Mesodermal cell (in vitro differentiated cells): ENCODE data around the gene RAP1GDS1.
"Not testable (repeated sequence)": the region's sequence is repeated elsewhere in the genome, so short reads cannot be mapped to it uniquely, and the experiment has no call there.

ENCODE experiments used
- H3K27ac ChIP-seq: 2 replicates; pipeline ENCODE4 v1.7.0; 2013; ENCODE audit warnings: mild to moderate bottlenecking, low read depth, low read length, moderate library complexity; ENCODE audit not compliant: severe bottlenecking
- H3K36me3 ChIP-seq: 2 replicates; pipeline ENCODE4 v1.7.1; 2013; ENCODE audit warnings: mild to moderate bottlenecking, low read length, moderate library complexity; ENCODE audit not compliant: control insufficient read depth, insufficient read depth
- H3K4me1 ChIP-seq: one replicate; pipeline ENCODE4 v1.7.1; 2013; ENCODE audit warnings: mild to moderate bottlenecking, low read length; ENCODE audit not compliant: insufficient read depth, control insufficient read depth, poor library complexity, severe bottlenecking
- H3K4me3 ChIP-seq: 2 replicates; pipeline ENCODE4 v1.7.0; 2013; ENCODE audit warnings: low read length, control low read depth, mild to moderate bottlenecking; ENCODE audit not compliant: insufficient read depth, poor library complexity, severe bottlenecking; ENCODE audit errors: extremely low read depth
- H3K9me3 ChIP-seq: 2 replicates; pipeline ENCODE4 v1.7.1; 2013; ENCODE audit warnings: mild to moderate bottlenecking, low read length, moderate library complexity; ENCODE audit not compliant: control insufficient read depth
- WGBS, 2 experiments: methylation state at CpG; one replicate each; pipeline ENCODE4 v1.1.5; 2013; ENCODE audit warnings: missing lambda C conversion rate in 2 of 2; ENCODE audit not compliant: insufficient coverage in 2 of 2; 5-methylcytosine and 5-hydroxymethylcytosine counted together

RAP1GDS1 gene

DNA sequence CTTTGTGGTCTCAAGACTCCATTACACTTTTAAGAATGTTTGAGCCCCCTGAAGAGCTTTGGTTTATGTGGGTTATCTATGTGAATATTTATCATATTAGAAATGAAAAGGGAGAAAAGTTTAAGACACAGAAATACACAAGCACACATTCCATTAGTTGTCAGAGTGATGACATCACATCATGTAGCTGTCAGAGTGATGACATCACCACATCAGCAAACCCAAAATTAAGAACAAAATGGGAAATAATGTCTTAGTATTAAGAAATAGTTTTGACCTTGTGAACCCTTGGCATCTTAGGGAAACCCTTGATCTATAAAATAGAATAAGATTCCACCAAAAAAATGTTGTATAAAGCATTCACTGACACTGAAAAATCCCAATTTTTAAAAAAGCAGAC is 201.3 kb downstream of the RAP1GDS1 start:
- Histone ChIP-seq H3K36me3 (no peaks in the 10 kb centered on the region), H3K27ac (no peak overlapping the region), H3K9me3 (no peaks in the 10 kb centered on the region), H3K4me1 (no peaks in the 10 kb centered on the region), H3K4me3 (no peak overlapping the region)

- Histone ChIP-seq H3K36me3 (peaks cover 21% of the 10 kb centered on the region), H3K9me3 (no peaks in the 10 kb centered on the region), H3K27ac (no peak overlapping the region), H3K4me3 (no peak overlapping the region), H3K4me1 (peaks cover 7% of the 10 kb centered on the region)
- WGBS, 2 experiments = 40 to 51% methylated on average over 5 to 8 of the region's 8 CpGs
These were observed 205.8 kb downstream of the RAP1GDS1 start for GRCh38 chr4:98466868-98467599.

DNA sequence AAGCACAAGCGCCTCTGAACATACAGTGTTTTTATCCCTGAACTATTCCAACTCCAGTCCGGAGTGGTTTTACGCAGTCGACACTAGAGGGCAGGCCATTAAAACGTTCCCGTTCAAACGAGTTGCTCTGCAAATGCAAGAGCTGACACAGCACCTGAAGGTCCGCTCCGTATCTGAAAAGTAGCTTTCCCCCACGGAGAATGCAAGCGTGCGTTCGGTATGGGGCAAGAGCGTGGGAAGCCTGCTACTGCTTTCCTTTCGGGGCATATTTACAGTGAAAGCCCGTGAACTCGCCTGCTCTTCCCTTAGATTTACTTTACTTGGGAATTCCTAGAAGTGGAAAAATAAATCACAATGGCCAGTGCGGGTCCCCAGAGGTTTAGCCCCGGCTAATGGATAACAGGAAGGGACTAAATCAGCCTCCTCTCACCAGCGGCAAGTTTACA is 206.5 kb downstream of the RAP1GDS1 start:
- peak overlapping the region; percentile 57 for H3K27ac ChIP-seq
- H3K36me3 ChIP-seq = peaks cover 27% of the 10 kb centered on the region
- no peaks in the 10 kb centered on the region for H3K9me3 ChIP-seq
- WGBS, 2 experiments = 5 to 12% methylated on average over 17 to 19 of the region's 20 CpGs
- H3K4me1 ChIP-seq = peaks cover 7% of the 10 kb centered on the region
- no peak overlapping the region for H3K4me3 ChIP-seq

DNA sequence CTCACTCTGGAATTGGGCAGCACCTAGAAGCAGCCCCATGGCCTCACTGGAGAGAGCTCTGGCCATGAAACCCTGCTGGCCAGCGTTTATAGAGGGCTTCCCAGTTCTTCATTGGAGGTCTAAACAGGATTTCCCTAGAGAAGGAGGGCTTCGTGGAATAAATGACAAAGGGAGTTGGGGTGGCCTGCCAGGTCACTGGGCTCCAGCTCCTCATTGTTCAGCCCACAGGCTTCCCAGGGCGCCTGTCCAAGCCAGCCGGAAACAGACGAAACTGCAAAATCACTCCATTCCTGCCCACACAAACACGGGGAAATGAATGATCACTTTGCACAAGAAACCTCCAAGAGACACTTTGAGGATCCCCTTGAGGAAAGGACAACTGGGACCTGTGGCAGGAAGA is 207.5 kb downstream of the RAP1GDS1 start:
- peaks cover 7% of the 10 kb centered on the region for H3K4me1 ChIP-seq
- no peak overlapping the region for H3K4me3 ChIP-seq
- WGBS, 2 experiments = 81 to 83% methylated on average over 2 to 3 of the region's 6 CpGs
- peak overlapping the region; percentile 53 for H3K27ac ChIP-seq
- peaks cover 35% of the 10 kb centered on the region for H3K36me3 ChIP-seq
- no peaks in the 10 kb centered on the region for H3K9me3 ChIP-seq

DNA sequence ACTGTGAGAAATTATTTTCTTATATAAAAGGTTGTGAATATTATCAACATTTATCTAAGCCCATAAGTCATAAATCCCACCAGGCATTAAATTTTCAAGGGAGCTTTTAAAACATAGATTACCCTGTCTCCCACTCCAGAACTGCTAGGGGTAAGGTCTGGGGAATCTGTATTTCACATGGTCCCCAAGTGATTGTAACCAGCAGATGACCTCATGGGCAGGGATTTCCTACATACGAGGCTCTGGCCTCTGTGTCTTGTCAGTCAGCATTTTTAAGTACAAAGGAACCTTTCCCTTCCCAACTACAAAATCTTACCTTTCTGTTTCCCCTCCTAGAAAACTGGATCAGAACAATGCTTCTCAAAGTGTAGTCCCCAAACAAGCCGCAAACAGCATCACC is 208.6 kb downstream of the RAP1GDS1 start:
- Histone ChIP-seq H3K27ac (peak overlapping the region; percentile 26), H3K36me3 (peaks cover 44% of the 10 kb centered on the region), H3K4me1 (peaks cover 7% of the 10 kb centered on the region), H3K9me3 (no peaks in the 10 kb centered on the region), H3K4me3 (no peak overlapping the region)
- WGBS, 2 experiments = 47 to 57% methylated on average over 1 to 2 of the region's 2 CpGs

DNA sequence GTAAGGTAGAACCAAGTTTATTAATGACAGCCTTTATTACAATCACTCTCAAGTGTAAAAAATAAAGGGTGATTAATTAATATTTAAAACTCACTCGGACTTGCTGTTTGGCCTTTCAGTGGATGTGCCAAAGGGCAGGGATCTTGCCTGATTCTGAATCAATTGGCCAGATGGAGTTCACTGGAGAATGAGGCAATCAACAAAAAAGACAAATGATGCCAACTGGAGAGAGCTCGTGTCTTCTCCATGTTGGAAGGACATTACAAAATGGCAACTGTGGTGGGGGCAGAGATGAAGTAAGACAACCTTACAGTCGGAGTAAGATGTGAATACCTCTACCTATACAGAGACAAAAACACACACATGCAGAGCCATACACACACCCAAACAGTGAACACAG is 209.2 kb downstream of the RAP1GDS1 start:
- Histone ChIP-seq H3K27ac (no peak overlapping the region), H3K4me1 (peaks cover 7% of the 10 kb centered on the region), H3K36me3 (peaks cover 50% of the 10 kb centered on the region), H3K9me3 (no peaks in the 10 kb centered on the region), H3K4me3 (no peak overlapping the region)
- no CpG with 5 or more reads among the region's 3 CpGs for WGBS, 2 experiments

DNA sequence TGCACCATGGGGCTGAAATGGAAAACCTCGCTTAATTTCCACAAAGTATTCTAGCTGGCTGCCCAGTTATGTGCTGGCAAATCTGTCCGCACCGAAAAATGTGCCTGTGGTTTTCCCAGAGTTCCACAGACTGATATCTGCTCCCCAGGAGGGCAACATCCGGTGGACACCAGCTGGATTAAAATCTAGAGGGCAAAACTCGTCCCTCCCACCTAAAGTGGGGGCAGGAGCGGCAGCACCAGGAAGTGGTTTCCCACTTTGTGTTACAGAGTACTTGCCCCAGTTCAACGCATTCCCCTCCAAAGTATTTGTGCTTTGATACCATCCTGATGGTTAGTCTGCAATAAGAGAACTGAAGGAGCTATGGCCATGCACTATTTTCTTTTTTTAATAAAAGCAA is 209.6 kb downstream of the RAP1GDS1 start:
- Histone ChIP-seq H3K36me3 (peaks cover 53% of the 10 kb centered on the region), H3K27ac (no peak overlapping the region), H3K4me1 (peaks cover 7% of the 10 kb centered on the region), H3K9me3 (no peaks in the 10 kb centered on the region), H3K4me3 (no peak overlapping the region)
- 93 to 98% methylated on average over 4 of the region's 7 CpGs for WGBS, 2 experiments

GRCh38 chr4:98473046-98473445 is 211.9 kb downstream of the RAP1GDS1 start:
- 95 to 100% methylated on average over 3 to 4 of the region's 5 CpGs for WGBS, 2 experiments
- H3K27ac ChIP-seq = no peak overlapping the region

DNA sequence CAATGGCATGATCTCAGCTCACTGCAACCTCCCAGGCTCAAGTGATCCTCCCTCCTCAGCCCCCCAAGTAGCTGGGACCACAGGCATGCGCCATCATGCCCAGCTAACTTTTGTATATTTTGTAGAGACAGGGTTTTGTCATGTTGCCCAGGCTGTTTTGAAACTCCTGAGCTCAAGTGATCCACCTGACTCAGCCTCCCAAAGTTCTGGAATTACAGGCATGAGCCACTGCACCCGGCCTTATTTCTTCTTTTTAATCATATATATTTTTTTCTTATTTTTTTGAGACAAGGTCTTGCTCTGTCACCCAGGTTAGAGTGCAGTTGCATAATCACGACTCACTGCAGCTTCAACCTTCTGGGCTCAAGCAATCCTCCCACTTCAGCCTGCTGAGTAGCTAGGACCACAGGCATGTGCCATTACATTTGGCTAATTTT is 213.2 kb downstream of the RAP1GDS1 start:
- WGBS, 2 experiments = 80 to 88% methylated on average over 1 of the region's 3 CpGs
- peaks cover 4% of the 10 kb centered on the region for H3K4me1 ChIP-seq
- H3K9me3 ChIP-seq = no peaks in the 10 kb centered on the region
- no peak overlapping the region for H3K27ac ChIP-seq
- H3K36me3 ChIP-seq = peaks cover 88% of the 10 kb centered on the region
- no peak overlapping the region for H3K4me3 ChIP-seq

More at GRCh38 chr4:98473046-98473445, 211.9 kb downstream of the RAP1GDS1 start:
- Histone ChIP-seq H3K36me3 (peaks cover 74% of the 10 kb centered on the region), H3K4me1 (peaks cover 7% of the 10 kb centered on the region), H3K4me3 (no peak overlapping the region), H3K9me3 (no peaks in the 10 kb centered on the region)

DNA sequence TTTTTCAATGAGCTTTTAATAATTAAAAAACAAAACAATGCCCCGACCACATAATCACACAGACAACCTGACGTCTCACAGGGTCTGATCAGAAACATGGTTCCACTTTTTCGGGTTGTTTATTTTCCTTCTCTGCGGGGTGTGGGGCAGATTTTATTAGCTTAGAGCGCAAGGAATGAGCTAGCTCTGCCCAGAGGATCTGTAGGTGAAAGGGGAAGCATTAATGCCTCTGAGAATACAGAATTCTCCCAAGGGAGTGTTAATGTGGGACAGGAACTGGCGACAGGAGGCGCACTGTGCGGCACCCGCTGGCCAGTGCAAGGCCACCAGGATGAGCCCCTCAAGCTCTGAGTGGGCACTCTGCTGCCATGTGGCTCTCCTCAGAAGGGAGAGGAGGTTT is 215.7 kb downstream of the RAP1GDS1 start:
- Histone ChIP-seq H3K4me3 (no peak overlapping the region), H3K4me1 (no peaks in the 10 kb centered on the region), H3K27ac (no peak overlapping the region), H3K9me3 (peaks cover 2% of the 10 kb centered on the region), H3K36me3 (peaks cover 83% of the 10 kb centered on the region)
- WGBS, 2 experiments = 89 to 94% methylated on average over 4 of the region's 9 CpGs

- peaks cover 64% of the 10 kb centered on the region for H3K36me3 ChIP-seq
- WGBS, 2 experiments = 100% methylated on average over 1 to 2 of the region's 2 CpGs
- not testable (repeated sequence) for H3K27ac ChIP-seq, H3K9me3 ChIP-seq, H3K4me3 ChIP-seq, H3K4me1 ChIP-seq
These were observed 218.4 kb downstream of the RAP1GDS1 start for GRCh38 chr4:98479590-98479989.
